Measurements from ENCODE around the gene CDC42EP2.
"Not testable (repeated sequence)": the region's sequence is repeated elsewhere in the genome, so short reads cannot be mapped to it uniquely, and the experiment has no call there.

Gene CDC42EP2

GRCh38 chr11:65321828-65322485, 7.3 kb downstream of the CDC42EP2 start:
- no peak for DNase-seq

DNA sequence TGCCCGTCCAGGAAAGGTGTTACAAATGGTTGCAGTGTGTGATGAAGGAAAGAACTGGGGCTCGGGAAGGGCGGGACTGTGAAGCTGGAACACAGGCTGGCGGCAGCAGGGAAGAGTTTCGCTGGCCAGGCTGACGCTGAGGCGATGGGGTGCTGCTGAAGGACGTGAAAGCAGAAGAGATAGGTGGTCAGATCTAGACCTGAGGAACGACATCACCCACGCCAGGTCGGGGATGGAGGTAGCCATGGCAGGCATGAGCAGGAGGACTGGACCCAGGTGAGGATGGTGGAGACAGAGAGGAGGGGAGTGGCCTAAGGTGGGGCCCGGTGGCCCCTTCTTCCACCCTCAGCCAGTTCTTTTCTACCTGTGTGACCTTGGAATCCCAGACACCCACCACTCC, 9.1 kb downstream of the CDC42EP2 start:
- no peak for DNase-seq

DNA sequence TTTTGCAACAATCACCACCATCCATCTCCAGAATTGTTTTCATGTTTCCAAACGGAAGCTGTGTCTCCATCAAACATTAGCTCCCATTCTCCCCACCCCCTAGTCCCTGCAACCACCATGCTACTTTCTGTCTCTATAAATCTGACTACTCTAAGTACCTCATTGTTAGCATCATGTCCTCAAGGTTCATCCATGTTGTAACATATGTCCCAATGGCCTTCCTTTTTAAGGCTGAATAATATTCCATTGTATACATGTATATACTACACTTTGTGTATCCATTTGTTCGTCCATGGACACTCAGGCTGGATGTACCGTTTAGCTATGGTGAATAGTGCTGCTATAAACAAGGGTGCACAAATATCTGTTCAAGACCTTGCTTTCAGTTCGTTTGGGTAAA, 10.8 kb downstream of the CDC42EP2 start:
- DNase-seq = no peak

DNA sequence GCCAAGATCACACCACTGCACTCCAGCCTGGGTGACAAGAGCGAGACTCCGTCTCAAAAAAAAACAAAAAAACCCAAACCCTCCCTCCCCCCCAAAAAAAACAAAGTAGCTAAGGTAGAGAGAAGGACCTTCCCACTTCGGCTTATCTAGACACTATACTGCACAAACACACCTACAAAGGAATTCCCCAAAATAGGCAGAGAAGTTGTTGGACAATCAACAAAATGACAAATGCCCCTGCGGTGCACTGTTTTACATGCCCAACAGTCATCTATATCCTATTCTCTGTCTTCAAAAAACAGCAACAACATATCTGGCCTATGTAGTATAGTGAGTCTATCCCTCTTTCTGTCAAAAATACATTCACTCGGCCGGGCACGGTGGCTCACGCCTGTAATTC, 12.4 kb downstream of the CDC42EP2 start:
- no peak for DNase-seq

GRCh38 chr11:65329478-65329877, 14.8 kb downstream of the CDC42EP2 start:
- no peak for DNase-seq

- peak; percentile 92 for DNase-seq
Measured at GRCh38 chr11:65329944-65330403, 15.3 kb downstream of the CDC42EP2 start.

GRCh38 chr11:65330544-65330943, 15.9 kb downstream of the CDC42EP2 start:
- DNase-seq = no peak

GRCh38 chr11:65332591-65332990, 17.9 kb downstream of the CDC42EP2 start:
- DNase-seq = not testable (repeated sequence)

GRCh38 chr11:65334696-65335295, 20.1 kb downstream of the CDC42EP2 start:
- peak; percentile 60 for DNase-seq

DNA sequence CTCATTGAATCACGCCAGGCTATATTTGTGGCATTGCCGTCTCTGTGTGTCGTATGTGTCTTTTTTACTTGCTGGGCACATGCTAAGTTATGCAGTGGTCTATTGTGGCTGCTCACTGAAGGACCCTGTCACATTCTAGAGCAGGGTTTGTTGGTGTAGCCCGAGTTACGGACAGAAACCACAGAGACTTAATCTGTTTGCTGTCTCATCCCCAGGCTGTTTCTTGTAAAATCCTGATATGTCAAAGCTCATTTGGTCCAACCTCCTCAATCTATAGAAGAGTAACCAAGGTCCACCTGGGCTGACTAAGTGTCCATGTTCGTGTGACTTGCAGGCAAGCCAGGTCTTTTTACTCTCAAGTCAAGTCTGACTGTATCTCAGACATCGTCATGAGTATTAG, 24.0 kb downstream of the CDC42EP2 start:
- DNase-seq = no peak

GRCh38 chr11:65340226-65340625, 25.6 kb downstream of the CDC42EP2 start:
- DNase-seq = no peak

GRCh38 chr11:65341856-65342255, 27.2 kb downstream of the CDC42EP2 start:
- no peak for DNase-seq

DNA sequence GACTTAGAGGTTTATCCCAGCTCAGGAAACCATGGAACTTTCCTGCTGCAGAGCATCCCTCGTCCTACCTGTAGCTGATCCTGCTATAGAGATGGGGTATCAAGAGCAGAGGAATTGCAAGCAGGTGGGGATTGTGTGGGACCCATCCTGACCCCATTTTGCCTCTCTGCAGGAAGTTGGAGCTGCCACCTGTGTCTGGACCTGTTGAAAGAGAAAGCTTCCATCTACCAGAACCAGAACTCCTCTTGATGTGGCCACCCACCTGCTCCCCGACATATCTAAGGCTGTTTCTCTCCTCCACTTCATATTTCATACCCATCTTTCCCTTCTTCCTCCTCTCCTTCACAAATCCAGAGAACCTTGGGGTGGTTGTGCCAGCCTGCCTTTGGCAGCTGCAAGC, 36.8 kb downstream of the CDC42EP2 start:
- DNase-seq = no peak

DNA sequence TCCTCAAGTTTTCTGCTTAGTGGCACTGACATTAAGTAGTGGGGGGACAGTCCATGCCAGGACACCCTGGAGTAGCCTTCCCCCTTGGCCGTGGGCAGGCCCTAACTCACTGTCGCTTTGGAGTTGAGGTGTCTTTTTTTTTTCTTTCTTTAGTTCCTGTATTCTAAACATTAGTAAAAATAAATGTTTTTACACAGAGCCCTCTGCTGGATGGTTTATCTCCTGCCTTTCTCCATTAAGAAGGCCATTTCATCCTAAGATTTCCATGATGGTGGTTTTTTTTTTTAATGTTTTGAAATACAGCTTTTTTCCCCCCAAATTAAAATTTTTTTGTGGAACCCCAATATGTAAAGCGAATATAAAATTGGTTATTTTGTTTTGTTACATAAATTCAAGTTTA, 38.1 kb downstream of the CDC42EP2 start:
- DNase-seq = no peak

- DNase-seq = no peak
Measured at GRCh38 chr11:65353376-65353775, 38.7 kb downstream of the CDC42EP2 start.

GRCh38 chr11:65353900-65354264, 39.2 kb downstream of the CDC42EP2 start:
- DNase-seq = peak; percentile 69

DNA sequence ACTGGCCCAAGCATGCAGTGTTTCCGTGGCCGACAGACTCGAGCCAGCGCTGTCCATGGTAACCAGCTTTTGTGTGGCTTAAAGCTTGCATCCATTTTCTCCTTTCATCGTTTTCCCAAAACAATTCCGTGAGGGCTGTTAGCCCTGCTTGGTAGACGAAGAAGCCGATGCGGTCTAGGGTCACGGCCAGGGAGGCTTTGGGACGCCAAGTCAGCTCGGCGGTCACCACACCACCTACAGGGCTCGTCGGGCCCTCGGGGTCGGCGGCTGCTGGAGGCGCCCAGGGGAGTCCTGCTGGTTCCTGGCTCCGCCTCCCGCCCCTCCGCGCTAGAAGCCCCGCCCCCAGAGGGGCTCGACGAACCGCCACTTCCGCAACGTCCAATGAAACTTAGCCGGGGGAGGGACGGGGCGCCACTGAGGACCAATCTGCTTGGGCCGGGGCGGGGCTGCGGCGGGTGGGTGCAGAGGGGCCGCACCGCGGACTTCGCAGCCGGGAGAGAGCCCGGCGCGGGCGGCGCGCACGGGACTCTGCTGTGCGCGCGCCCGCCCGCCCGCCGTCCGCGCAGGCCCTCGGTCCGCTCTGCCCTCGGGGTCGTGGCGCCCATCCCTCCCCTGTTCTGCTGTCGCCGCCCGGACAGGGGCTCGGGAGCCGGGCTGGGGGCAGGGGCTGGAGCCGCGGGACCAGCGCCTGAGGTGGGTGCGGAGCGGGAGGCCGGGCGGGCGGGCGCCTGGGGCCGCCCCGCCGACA, 39.8 kb downstream of the CDC42EP2 start, which contains the start of gene TIGD3:
Gene TIGD3 (plus strand): TSS at position 487 of the 748 bp plus-strand sequence. CDS start 1,058 bp downstream, outside the sequence.
- DNase-seq = peak; percentile 97

GRCh38 chr11:65355013-65355775, 40.5 kb downstream of the CDC42EP2 start:
- peak; percentile 38 for DNase-seq

DNA sequence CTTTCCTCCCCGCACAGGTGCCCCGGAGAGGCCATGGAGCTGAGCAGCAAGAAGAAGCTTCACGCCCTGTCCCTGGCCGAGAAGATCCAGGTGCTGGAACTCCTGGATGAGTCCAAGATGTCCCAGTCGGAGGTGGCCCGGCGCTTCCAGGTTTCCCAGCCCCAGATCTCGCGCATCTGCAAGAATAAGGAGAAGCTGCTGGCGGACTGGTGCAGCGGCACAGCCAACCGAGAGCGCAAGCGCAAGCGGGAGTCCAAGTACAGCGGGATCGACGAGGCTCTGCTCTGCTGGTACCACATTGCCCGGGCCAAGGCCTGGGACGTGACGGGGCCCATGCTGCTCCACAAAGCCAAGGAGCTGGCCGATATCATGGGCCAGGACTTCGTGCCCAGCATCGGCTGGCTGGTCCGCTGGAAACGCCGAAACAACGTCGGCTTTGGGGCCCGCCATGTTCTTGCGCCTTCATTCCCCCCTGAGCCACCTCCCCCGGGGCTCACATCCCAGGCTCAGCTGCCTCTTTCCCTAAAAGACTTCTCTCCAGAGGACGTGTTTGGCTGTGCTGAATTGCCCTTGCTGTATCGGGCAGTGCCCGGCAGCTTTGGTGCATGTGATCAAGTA, 41.2 kb downstream of the CDC42EP2 start:
- DNase-seq = no peak

DNA sequence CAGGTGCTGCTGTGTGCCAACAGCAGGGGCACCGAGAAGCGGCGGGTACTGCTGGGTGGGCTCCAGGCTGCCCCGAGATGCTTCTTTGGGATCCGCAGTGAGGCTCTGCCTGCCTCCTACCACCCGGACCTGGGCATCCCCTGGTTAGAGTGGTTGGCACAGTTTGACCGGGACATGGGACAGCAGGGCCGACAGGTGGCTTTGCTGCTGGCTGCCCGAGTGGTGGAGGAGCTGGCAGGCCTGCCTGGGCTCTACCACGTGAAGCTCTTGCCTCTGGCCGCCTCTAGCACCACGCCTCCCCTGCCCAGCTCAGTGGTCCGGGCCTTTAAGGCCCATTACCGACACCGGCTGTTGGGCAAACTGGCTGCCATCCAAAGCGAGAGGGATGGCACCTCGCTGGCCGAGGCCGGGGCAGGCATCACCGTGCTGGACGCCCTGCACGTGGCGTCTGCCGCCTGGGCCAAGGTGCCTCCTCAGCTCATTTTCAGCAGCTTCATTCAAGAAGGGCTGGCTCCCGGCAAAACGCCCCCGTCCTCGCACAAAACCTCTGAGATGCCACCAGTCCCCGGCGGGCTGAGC, 41.8 kb downstream of the CDC42EP2 start:
- DNase-seq = no peak

DNA sequence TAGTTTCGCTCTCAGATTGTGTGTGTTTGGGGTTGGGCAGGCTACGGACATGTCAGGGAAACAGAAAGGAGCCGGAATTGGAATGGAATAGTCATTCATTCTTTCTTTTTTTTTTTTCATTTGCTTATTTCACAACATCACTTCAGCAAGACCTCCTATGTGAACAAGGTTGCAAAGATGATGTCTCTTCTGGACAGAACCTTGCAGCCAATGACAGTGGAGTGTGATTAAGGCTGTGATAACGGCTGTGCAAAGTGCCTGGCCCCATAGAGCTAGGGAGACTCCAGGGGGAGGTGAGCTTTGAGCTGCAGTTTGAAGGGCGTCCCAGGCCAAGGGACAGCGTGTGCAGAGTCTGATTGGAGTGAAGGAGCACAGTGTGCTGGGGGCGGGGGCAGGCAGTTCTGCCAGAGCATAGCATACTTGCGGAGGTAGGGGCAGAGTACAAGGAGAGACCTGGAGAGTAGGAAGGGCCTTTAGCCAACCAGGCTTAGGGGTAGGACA, 43.2 kb downstream of the CDC42EP2 start:
- DNase-seq = no peak

DNA sequence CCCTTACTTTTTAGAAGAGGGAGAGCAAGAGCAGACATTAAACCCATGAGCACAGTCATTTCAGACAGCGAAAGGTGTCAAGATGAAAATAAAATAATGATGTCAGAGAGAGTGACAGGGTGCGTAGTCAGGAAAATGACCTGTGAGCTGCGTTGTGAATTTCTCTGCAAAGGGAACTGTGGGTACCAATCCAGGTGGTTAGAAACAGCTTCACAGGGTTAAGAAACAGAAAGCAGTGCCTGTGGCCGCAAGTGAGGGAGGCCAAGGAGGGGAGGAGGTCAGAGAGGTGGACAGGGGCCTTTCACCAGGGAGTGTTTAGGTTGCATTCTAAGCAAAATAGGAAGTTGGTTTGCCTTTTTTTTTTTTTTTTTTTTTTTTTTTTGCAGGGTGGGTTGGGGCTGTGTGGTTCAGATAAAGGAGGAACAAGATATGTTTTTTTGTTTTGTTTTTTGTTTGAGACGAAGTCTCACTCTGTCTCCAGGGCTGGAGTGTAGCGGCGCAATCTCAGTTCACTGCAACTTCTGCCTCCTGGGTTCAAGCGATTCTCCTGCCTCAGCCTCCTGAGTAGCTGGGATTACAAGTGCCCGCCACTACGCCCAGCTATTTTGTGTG, 47.8 kb downstream of the CDC42EP2 start:
- DNase-seq = no peak

All from NCI-H2227 treated with DMSO at 0.1 percent for 48 hours (cell line).